ENCODE results near the gene SLC25A21.

DNA sequence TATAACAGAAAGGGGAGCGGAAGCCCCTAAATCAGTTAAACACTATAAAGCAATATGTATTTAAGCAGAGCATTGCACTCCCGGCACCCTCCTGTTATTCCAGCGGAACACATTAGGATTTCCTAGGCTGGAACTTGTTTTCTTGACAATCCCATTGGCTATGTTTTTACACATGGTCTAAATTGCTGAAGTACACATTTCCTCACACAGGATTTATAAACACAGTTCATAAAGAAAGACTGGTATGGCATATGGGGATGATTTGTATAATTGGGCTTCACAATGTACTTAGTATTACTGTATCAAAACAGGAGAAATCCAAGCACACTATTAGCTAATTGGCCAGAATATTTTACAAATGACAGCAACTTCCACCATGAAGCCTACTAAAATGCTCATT lies 487.5 kb downstream of the SLC25A21 start:
- TF ChIP-seq TEAD4 (IDR thresholded peaks at IDR 0.05) (no peak), YY1 (IDR thresholded peaks at IDR 0.05; ENCODE audit: low read depth) (no peak), TAF1 (IDR thresholded peaks at IDR 0.05; ENCODE audit: low read depth) (no peak), NFIC (IDR thresholded peaks at IDR 0.05) (no peak), TCF12 (IDR thresholded peaks at IDR 0.05; ENCODE audit: low read depth) (no peak), CEBPB (IDR thresholded peaks at IDR 0.05) (no peak), EP300 (IDR thresholded peaks at IDR 0.05; ENCODE audit: borderline replicate concordance) (no peak), CREB1 (IDR thresholded peaks at IDR 0.05; ENCODE audit: low read depth) (no peak), FOXM1 (IDR thresholded peaks at IDR 0.05; ENCODE audit: borderline replicate concordance, low read depth) (no peak)
- TF ChIP-seq, protein P1, sequence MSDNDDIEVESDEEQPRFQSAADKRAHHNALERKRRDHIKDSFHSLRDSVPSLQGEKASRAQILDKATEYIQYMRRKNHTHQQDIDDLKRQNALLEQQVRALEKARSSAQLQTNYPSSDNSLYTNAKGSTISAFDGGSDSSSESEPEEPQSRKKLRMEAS (IDR thresholded peaks at IDR 0.05) = no peak
- TF ChIP-seq, protein P2, sequence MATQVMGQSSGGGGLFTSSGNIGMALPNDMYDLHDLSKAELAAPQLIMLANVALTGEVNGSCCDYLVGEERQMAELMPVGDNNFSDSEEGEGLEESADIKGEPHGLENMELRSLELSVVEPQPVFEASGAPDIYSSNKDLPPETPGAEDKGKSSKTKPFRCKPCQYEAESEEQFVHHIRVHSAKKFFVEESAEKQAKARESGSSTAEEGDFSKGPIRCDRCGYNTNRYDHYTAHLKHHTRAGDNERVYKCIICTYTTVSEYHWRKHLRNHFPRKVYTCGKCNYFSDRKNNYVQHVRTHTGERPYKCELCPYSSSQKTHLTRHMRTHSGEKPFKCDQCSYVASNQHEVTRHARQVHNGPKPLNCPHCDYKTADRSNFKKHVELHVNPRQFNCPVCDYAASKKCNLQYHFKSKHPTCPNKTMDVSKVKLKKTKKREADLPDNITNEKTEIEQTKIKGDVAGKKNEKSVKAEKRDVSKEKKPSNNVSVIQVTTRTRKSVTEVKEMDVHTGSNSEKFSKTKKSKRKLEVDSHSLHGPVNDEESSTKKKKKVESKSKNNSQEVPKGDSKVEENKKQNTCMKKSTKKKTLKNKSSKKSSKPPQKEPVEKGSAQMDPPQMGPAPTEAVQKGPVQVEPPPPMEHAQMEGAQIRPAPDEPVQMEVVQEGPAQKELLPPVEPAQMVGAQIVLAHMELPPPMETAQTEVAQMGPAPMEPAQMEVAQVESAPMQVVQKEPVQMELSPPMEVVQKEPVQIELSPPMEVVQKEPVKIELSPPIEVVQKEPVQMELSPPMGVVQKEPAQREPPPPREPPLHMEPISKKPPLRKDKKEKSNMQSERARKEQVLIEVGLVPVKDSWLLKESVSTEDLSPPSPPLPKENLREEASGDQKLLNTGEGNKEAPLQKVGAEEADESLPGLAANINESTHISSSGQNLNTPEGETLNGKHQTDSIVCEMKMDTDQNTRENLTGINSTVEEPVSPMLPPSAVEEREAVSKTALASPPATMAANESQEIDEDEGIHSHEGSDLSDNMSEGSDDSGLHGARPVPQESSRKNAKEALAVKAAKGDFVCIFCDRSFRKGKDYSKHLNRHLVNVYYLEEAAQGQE (IDR thresholded peaks at IDR 0.05; ENCODE audit: low read depth) = no peak
- TF ChIP-seq, protein P3, sequence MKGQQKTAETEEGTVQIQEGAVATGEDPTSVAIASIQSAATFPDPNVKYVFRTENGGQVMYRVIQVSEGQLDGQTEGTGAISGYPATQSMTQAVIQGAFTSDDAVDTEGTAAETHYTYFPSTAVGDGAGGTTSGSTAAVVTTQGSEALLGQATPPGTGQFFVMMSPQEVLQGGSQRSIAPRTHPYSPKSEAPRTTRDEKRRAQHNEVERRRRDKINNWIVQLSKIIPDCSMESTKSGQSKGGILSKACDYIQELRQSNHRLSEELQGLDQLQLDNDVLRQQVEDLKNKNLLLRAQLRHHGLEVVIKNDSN (IDR thresholded peaks at IDR 0.05) = no peak
